ENCODE data around the gene ST6GALNAC4.
"Not testable (repeated sequence)": the region's sequence is repeated elsewhere in the genome, so short reads cannot be mapped to it uniquely, and the experiment has no call there.

Gene ST6GALNAC4

GRCh38 chr9:127871531-127871930 is 45.3 kb downstream of the ST6GALNAC4 start:
- TF ChIP-seq CTCF (conservative IDR thresholded peaks at IDR 0.05) (no peak), ZFX (IDR thresholded peaks at IDR 0.05) (no peak)
- H3K27ac ChIP-seq: no peak overlapping the region

- H3K27ac ChIP-seq: no peak overlapping the region
- TF ChIP-seq CTCF (conservative IDR thresholded peaks at IDR 0.05) (no peak), ZFX (IDR thresholded peaks at IDR 0.05) (no peak)
Observed at GRCh38 chr9:127870887-127871286, 46.0 kb downstream of the ST6GALNAC4 start.

GRCh38 chr9:127870153-127870491 is 46.7 kb downstream of the ST6GALNAC4 start:
- H3K27ac ChIP-seq: not testable (repeated sequence)

DNA sequence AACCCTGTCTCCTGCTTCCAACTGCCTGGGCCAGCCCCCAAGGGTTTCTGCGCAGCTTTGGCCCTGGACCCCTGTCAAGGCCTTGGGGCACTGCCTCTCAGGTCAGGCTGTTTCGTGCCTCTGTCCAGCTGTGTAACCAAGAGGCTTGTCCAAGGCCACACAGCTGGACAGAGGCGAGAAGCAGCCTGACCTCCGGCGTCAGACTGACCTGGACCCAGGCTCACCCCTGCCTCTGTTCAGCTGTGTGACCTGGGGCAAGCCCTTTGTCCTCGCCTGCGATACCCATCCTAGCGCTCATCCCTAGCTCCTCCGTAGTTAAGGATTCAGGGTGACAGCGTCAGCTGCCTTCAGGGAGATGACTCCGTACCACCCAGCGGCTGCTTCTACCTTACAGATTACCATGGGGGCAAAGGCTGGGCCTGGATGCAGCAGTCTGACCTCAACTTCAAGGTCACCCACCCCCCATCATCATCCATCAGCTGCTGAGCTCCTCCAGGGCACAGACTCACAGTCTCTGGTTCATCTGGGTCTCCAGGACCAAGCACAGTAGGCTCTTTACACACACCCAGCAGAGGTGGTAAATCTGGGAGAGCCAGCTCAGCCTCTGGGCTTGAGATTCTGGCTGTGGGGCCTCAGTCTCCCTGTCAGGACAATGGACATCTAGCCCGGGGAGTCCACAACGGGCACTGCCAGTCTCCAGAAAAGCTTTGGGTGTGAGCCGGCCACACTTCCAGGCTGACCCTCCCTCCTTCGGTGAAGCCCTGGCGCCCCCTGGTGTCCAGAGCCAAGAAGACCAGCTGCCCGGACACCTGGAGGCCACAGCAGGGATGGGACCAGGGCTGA is 47.3 kb downstream of the ST6GALNAC4 start:
- H3K27ac ChIP-seq: no peak overlapping the region
- TF ChIP-seq CTCF (conservative IDR thresholded peaks at IDR 0.05): peak; percentile 94
- no peak for TF ChIP-seq ZFX (IDR thresholded peaks at IDR 0.05)

GRCh38 chr9:127868278-127868902 is 48.5 kb downstream of the ST6GALNAC4 start:
- no peak overlapping the region for H3K27ac ChIP-seq
- no peak for TF ChIP-seq ZFX (IDR thresholded peaks at IDR 0.05)
- no peak for TF ChIP-seq CTCF (conservative IDR thresholded peaks at IDR 0.05)

DNA sequence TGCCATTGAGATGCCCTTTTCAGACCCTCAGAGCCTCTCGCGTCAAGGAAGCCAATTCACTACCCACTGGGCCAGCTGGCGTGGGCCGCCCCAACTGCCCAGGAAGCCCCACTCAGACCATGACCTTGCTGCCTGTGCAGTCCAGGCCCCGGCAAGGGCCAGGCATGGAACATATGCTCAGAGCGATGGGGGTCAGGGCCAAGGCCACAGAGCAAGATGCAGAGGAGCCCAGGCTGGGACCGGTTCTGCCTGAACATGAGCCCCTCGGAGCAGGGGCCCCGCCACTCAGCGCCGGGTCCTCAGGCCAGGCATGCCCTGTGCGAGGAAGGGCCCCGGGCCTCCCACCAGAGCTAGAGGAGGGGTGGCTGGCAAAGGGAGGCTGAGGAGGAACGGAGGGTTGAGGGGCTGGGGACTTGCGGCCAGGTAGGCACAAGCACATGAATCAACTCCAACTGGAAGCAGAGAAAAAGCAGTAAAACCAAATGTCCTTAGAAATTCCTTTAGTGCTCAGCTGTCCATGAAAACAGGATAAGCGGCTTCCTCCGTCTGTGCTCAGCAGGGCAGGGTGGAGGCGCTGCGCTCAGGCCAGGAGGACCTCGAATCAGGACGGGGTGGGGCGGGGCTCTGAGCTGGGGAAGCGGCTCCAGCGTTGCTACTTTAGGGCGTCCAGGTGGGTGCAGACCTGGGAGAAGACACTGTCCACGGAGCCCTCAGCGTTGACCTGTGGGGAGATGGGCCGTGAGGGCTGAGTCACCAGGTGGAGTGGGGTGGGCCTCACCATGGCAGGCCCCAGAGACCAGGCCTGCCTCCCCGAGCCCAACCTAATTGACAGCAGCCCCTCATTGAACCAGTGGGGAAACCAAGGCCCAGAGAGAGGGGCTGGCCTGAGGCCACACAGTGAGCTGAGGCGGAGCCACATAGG is 49.2 kb downstream of the ST6GALNAC4 start:
- no peak for TF ChIP-seq CTCF (conservative IDR thresholded peaks at IDR 0.05)
- TF ChIP-seq ZFX (IDR thresholded peaks at IDR 0.05): no peak
- H3K27ac ChIP-seq: no peak overlapping the region

DNA sequence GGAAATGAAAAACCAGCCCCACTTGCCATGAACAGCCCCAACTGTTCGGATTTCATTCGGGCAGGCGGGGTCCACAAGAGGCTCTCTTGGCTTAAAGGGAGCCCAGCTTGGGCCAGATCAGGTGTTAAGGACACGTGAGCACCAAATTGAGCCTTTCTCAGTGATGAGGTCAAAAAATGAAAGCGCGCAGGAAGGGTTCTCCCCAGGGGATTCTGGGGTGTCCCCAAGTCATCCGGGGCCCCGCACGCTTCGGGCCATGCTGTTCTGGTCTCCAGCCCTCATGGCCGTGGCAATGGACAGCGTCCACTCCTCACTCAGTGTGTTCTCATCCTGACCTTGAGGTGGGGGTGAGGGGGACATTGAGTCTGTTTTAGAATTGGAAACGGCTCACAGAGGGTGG is 50.3 kb downstream of the ST6GALNAC4 start:
- no peak overlapping the region for H3K27ac ChIP-seq
- TF ChIP-seq ZFX (IDR thresholded peaks at IDR 0.05) (no peak), CTCF (conservative IDR thresholded peaks at IDR 0.05) (no peak)
